ENCODE measurements around the gene SOX6.

Gene SOX6

DNA sequence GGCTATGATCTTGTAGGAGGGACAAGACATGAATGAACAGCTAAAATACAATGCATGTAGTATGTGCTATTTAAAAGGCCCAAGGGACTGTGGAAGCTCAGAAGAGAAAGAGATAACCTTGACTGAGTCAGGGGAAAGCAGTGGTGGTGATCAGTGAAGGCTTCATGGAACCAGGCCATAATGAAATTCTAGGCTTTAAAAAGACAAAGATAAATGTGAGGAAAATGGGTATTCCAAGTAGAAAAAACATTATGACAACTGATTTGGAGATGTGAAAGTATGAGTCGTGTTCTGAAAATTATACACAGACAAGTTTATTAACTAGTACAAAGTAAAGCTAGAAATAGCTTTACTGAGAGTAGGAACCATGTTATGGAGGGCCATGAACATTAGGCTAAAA lies 189.8 kb downstream of the SOX6 start:
- no peak for DNase-seq (ENCODE audit: low read depth)
- H3K4me3 ChIP-seq (ENCODE audit: low read length) = no peak overlapping the region
- TF ChIP-seq CTCF (conservative IDR thresholded peaks at IDR 0.05; ENCODE audit: low read length) = no peak

DNA sequence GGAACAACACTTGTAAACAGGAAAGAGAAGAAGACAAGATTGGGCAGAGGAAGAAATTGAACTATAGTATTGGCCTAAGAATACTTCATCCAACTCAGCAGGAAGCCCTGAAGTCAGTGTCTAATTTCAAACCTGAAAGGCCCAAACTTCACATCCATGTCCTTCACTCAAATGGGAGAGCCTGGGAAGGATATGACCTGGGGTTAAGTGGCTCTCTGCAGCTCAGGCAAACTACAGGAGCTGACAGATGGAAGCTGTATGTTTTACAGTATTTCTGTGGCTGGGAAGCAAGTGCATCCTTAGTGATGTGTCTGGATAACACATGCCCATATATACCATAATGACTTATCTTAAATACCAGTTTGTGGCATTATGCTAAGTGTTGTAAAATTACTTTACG lies 196.2 kb downstream of the SOX6 start:
- DNase-seq (ENCODE audit: low read depth) = no peak
- no peak for TF ChIP-seq CTCF (conservative IDR thresholded peaks at IDR 0.05; ENCODE audit: low read length)

GRCh38 chr11:16158426-16158994 lies 197.8 kb downstream of the SOX6 start:
- DNase-seq (ENCODE audit: low read depth) = no peak
- no peak overlapping the region for H3K4me3 ChIP-seq (ENCODE audit: low read length)
- TF ChIP-seq CTCF (conservative IDR thresholded peaks at IDR 0.05; ENCODE audit: low read length) = no peak

More for the DNA sequence above, 196.2 kb downstream of the SOX6 start:
- no peak overlapping the region for H3K4me3 ChIP-seq (ENCODE audit: low read length)

- DNase-seq (ENCODE audit: low read depth) = no peak
- no peak overlapping the region for H3K4me3 ChIP-seq (ENCODE audit: low read length)
- no peak for TF ChIP-seq CTCF (conservative IDR thresholded peaks at IDR 0.05; ENCODE audit: low read length)
These were observed 199.0 kb downstream of the SOX6 start for GRCh38 chr11:16157327-16157726.

- DNase-seq (ENCODE audit: low read depth) = no peak
These were observed 200.9 kb downstream of the SOX6 start for GRCh38 chr11:16155448-16155847.

DNA sequence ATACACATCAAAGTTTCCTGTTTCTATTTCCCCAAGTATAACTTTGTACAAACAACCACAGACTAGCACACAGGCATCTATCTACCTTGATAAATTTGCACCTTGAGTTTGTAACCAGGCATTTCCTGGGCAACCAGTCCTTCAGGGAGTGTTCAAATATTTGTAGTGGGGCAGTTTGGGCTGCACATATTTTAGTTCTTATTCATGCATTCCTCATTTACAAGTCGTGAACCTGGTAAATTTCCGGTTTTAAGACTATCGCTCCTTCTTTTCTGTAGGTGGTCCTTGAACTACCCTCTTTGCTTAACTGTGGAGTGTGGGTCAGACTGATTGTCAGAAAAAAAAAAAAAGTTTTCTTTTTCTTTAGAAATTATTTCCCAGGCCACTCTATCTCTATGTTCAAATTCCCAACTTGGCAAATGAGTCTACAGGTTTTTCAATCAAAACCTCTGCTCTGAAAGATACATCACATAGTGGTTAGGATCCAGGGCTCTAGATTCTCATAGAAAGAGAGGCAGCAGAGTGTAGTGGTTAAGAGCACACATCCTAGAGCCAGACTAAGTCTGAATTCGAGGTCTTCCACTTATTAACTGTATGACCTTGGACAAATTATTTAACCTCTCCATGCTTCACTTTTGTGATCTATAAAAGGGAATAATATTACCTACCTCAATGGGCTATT lies 201.5 kb downstream of the SOX6 start:
- no peak for TF ChIP-seq CTCF (conservative IDR thresholded peaks at IDR 0.05; ENCODE audit: low read length)
- DNase-seq (ENCODE audit: low read depth) = no peak
- H3K4me3 ChIP-seq (ENCODE audit: low read length) = no peak overlapping the region

More at GRCh38 chr11:16155448-16155847, 200.9 kb downstream of the SOX6 start:
- H3K4me3 ChIP-seq (ENCODE audit: low read length) = no peak overlapping the region
- TF ChIP-seq CTCF (conservative IDR thresholded peaks at IDR 0.05; ENCODE audit: low read length) = no peak

DNA sequence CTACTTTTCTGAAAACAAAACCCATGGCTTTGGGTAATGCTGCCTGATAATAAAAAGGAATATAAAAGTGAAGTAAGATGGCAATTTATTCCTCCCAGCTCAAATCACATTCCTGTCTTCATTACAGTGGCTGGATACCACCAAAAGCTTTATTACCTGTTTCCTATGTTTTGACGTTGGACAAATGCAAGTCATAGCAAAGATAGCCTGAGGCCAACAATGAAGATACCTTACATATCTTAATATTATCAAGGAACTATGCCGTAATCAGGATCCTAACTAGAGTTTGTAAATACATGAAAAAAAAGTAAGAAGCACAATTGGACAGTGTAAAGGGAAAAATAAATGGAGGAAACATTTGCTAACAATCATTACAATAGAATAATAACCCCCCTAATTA lies 202.4 kb downstream of the SOX6 start:
- no peak for TF ChIP-seq CTCF (conservative IDR thresholded peaks at IDR 0.05; ENCODE audit: low read length)
- DNase-seq (ENCODE audit: low read depth) = no peak
- H3K4me3 ChIP-seq (ENCODE audit: low read length) = no peak overlapping the region
